Measurements from ENCODE around the gene SRP68.

The SRP68 gene

DNA sequence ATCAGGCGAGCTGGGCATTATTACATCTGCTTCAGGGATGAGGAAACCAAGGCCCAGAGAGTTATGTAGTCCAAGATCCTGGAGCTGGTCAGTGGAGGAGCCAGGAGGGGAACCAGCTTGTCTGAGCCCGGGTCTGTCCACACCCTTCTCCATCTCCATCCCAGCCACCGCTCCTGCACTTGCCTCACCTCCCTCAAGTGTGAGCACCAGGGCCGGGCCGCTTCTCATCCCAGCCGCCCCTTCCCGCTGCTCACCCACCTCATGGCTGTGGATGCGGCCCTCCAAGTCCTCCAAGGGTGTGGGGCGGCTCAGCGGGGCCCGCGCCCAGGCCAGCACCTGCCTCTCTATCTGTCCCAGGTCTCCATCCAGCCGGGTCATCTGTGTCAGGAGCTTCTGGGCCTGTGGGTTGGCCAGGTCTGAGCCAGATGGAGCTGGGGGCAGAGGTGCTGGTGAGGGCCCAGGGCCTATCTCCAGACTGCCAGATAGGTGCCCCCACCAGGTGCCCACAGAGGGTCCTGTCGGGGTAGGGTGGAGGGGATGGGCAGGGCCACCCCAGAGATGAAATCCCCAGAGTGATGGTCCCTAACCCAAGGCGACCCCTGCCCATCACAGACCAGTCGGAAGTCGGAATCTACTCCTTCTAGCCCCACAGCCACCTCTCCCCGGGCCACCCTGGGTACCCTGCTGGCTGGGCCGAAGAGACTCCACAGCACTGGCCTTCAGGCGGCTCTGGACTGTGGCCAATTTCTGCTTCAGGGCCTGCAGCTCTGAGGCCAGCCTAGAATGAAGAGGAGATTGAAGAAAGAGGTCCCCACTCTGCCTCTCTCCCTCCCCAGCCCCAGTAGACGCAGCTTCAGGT, 54.6 kb downstream of the SRP68 start:
- no peak for DNase-seq

- DNase-seq, result peak; percentile 15 to 65
Measured at GRCh38 chr17:76014925-76015261, 57.4 kb downstream of the SRP68 start.

- peak; percentile 75 to 91 for DNase-seq
Measured at GRCh38 chr17:76014100-76014924, 58.0 kb downstream of the SRP68 start.

DNA sequence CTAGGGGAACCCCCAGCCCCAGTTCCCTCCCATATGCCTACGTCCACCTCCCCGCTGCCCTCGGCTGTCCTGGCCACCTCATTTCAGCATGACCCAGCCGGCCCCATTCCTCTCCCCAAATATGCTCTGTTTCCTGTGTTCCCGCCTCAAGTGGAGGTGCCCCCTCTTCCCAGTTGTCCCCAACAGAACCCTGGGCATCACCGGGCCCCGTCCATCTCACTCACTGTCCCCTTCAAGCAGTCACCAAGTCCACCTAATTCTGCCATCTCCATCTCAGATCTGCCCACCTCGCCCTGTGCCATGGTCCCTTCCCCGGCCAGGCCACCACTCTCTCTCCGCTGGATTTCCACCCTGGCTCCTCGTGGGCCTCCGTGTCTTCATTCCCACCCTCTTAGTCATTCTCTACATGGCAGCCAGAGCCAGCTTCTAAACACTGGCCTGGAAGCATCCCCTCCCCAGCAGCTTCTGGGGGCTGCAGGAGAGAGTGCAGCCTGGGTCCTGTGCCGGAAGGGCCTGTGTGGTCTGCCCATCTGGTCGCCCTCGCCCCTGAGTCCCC, 58.9 kb downstream of the SRP68 start:
- DNase-seq, result no peak

DNA sequence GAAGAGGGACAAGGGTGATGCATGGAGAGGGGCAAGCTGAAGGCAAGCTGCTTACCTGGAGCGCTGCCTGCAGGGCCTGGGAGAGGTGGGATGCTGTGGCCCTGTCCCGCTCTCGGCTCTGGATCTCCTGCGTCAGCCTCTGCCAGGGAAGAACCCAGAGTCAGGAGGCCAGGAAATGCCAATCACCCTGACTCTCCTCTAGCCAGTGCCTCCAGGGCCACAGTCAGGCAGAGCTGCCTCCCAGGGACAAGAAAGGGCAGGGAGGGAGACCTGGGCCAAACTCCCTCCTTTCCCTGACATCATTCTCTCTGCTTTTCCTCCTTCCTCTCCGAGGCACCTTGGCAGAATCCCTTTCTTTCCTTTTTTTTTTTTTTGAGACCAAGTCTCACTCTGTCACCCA, 60.4 kb downstream of the SRP68 start:
- DNase-seq, result no peak

DNA sequence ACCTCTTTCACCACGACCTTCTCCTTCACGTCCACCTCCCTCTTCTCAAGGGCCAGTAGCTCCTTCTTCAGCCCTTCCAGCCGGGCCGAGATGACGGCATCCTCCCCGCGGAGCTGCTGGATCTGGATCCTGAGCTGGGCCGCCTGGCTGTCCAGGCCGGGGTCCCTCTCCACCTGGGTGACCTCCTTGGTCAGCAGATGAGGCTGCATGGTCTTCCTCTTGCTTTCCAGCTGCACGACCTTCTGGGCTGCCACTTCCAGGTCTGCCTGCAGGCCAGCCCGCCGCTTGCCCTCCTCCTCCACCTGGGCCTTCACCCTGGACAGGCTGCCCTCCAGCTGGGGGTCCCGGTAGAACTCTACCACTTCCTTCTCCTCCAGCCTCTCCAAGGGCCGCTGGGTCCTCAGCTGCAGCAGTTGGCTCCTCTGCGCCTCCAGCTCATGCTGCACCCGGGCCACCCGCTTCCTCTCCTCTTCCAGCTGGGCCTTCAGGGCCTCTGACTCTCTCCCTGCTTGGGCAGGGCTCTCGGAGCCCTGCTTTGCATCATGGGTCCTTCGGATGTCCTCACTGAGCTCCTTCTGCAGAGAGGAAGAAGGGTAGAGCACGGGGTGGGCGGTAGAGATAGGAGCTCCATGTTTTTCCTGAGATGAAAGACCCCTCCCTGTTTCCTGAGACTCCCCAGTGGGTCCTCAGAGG, 62.2 kb downstream of the SRP68 start:
- no peak for DNase-seq

DNA sequence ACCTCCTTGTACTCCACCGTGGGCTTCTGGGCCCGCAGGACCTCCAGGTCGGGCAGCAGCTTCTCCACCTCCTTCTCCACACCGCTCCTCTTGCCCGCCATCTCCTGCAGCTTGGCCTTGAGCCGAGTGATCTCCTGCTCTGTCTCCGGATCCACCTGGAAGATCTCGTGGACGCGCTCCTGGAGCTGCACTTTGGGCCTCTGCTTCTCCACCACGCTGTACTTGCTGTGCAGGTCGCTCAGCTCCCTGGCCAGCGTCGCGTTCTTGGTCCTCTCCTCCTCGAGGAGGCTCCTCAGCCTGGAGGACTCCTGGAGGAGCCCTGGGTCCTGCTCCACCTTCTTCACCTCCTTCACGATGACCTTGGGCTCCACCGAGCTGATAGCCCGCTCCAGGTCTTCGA, 62.9 kb downstream of the SRP68 start:
- no peak for DNase-seq

DNA sequence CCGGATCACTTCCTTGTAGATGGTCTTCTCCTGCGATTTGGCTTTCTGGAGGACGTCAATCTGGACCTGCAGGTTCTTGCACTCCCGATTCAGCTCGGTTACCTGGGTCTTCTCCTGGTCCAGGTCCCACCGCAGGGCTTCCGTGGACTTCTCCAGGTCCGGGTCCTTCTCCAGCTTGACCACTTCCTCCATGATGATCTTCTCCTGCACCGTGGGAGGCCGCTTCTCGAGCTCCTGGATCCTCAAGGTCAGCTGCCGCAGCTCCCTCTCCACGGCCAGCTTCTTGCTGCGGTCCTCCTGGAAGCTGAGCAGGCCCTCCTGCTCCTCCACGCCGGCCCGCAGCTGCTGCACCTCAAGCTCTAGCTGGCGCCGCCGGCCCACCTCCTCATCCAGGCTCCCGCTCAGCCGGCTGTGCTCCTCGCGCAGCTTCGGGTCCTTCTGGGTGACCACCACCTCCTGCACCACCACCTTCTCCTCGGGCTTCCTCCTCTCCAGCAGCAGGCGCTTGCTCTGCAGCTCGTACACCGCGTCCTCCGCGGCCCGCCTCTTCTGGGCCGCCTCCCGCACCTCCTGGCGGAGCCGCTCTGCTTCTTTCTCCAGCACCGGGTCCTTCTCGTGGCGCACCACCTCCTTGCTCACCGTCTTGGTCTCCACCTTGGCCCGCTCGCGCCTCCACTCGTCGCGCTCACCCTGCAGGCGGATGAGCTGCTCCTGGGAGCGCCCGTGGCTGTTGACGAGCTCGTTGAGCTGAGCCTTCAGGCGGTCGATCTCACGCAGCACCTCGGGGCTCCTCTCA, 63.5 kb downstream of the SRP68 start:
- DNase-seq, result no peak

DNA sequence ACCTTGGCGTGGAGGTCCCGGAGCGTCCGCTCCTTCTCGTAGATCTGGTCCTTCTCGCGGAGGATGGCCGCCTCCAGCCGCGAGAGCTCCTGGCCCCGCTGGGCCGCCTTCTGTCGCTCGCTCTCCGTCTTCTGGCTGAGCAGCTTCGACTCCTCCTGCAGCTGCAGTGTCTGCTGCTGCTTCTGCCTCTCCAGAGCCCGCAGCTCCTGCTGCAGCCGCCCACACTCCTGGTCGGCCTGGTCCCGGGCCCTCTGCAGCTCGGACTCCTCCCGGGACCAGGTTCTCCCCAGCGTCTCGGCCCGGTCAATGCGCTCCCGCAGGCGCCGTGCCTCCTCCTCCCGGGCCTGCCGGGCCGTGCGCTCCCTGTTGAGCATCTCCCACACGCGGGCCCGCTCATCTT, 64.1 kb downstream of the SRP68 start:
- no peak for DNase-seq

DNA sequence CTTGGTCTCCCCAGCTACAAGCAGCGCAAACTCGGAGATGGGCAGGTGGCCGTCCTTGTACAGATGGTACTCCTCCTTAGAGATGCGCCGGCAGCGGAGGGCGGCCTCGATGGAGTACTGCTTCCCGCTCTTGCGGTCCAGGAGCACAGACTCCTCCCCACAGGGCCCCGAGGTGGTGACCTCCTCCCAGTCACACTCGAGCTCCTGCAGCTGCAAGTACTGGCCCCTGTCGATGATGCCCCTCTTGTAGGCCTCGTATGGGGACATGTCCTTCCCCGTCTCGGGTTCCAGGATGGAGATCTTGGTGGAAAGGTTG, 64.5 kb downstream of the SRP68 start:
- peak in 1 of 2 experiments; percentile 21 for DNase-seq

GRCh38 chr17:76007131-76007849, 65.0 kb downstream of the SRP68 start:
- no peak for DNase-seq

DNA sequence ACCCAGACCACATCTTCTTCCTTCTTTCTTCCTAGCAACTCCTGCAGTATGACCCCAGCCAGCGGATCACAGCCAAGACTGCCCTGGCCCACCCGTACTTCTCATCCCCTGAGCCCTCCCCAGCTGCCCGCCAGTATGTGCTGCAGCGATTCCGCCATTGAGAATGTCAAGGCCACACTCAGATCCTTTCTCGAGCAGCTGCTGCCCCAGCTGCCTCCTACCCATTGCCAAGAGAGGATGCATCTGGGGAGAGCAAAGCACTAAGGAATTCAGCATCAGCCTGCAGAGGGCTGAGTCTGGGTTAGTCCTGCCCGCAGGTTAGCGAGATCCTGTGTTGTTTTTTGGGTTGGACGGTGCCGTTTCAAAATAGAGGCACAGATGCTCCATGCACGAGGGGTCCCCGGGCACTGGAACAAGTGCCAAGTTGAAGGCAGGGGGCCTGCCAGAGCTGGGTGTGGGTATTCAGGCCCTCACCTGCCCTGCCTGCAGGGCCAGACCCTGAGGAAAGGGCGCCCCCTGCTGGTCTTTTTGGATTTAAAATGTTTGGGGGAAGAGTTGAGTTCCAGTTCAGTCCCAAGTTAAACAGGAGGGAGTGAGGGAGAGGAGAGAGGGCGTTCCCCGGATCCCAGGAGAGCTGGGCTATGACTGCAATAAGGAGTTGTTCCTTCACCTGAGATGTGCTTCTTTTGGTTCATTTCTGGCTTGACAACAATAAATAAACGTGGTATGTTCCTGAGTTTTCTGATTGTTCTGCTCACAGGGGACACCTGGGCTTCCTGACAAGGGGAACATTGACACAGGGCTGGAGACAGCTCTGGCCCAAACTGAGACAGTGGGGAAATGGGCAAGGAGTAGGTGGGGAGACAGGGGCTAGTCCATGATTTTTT, 66.8 kb downstream of the SRP68 start:
- peak; percentile 95 to 96 for DNase-seq

DNA sequence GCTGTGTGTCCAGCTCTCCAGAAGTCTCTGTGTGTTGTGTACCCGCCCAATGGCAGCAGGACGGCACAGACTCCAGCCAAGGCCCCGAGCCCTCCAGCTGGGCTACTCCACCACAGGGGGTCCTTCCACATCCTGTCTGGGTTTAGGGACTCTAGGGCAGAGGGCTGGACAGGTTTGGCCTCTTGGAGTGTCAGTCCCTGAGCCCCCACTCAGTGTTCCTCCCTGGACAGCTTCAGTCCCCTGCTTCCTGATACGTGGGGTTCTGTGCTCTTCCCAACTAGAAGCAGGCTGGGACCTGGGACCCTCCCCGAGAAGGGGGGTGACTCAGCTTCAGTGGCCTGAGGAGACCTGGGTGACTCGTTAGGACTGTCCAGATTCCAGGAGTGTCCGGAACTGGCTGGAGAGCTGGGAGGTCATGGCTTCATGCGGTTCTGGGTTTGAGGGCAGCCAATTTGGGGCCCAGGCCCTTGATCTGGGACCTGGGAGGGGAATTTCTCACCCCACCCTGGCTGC, 67.5 kb downstream of the SRP68 start:
- DNase-seq, result no peak

- no peak for DNase-seq
Measured at GRCh38 chr17:76003915-76004314, 68.4 kb downstream of the SRP68 start.

DNA sequence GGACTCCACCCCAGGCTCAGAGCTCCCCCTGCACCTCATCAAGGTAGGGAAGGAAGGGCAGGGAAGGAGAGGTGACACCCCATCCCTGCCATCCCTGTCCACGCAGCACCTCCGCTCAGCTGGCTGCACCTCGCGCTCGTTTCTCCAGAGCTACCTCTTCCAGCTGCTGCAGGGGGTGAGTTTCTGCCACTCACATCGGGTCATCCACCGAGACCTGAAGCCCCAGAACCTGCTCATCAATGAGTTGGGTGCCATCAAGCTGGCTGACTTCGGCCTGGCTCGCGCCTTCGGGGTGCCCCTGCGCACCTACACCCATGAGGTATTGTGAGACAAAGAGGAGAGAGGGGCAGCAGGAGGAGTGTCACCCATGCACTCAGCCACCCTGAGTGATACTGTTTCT, 70.2 kb downstream of the SRP68 start:
- DNase-seq, result no peak

- DNase-seq, result no peak
Measured at GRCh38 chr17:76000755-76001521, 71.4 kb downstream of the SRP68 start, which contains the start of gene CDK3. CDK3 (plus strand) TSS chr17:76000855; CDS start chr17:76001426, 571 bp downstream.

DNA sequence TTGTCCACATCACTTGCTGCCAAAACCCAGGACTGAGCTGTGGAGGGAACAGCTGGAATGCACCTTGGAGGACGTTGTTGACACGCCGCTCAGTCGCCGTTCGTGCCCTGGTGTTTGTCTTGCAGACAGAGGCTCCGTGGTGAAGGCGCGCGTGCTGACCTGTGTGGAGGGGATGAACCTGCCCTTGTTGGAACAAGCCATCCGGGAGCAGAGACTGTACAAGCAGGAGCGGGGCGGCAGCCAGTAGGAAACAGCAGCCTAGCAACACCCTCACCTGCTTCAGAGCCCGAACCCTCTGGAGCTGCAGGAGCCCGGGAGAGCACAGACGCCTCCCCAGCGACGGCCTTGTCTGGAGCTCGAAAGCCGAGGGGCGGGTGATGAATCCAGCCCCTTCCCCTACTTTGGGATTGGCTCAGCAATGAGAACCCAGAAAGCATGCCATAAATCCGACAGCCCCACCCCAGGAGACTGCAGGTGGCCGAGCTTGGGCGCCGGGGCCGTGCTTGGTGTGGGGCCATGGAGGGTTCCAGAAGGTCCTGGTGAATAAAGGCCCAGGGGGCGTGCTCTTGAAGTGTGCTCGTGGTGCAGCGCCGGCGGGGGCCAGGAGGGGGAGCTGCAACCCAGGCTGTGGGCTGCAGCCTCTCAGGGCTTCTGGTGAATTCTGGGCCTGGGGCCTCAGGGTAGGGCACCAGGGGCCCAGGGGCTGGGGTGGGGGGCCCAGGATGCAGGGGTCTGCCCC, 72.1 kb downstream of the SRP68 start:
- peak; percentile 35 to 70 for DNase-seq

DNA sequence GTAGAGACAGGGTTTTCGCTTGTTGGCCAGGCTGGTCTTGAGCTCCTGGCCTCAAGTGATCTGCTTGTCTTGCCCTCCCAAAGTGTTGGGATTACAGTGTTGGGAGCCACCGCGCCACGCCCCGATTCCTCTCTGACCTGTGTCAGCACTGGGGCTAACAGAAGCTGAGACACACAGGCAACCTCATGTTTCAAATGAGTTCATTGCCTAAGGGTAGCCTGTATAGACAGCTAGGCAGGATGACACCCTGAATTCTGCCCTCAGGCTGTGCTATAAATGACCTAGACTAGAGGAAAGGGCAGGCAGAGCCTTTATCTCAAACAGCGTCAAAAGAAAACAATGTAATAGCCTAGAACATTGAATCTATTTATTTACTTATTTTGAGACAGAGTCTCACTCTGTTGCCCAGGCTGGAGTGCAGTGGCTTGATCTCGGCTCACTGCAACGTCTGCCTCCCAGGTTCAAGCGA, 74.0 kb downstream of the SRP68 start:
- no peak for DNase-seq
